HG03280 (cell line): Measurements from ENCODE around the gene NUCKS1.

ENCODE experiments used
- ATAC-seq: cut with Tn5 transposase; IDR thresholded peaks from one replicate; pipeline ENCODE4 v1.9.1; 2021; ENCODE audit warnings: mild to moderate bottlenecking, moderate library complexity; ENCODE audit not compliant: unreplicated experiment

NUCKS1 gene

GRCh38 chr1:205701891-205702290, 48.1 kb downstream of the NUCKS1 start:
- ATAC-seq: no peak

GRCh38 chr1:205701420-205701819, 48.6 kb downstream of the NUCKS1 start:
- no peak for ATAC-seq

- ATAC-seq: no peak
Observed at GRCh38 chr1:205700865-205701401, 49.0 kb downstream of the NUCKS1 start.

- no peak for ATAC-seq
Observed at GRCh38 chr1:205699416-205699815, 50.6 kb downstream of the NUCKS1 start.

- no peak for ATAC-seq
Observed at GRCh38 chr1:205698921-205699320, 51.1 kb downstream of the NUCKS1 start.

GRCh38 chr1:205693421-205693991, 56.5 kb downstream of the NUCKS1 start:
- ATAC-seq: no peak

GRCh38 chr1:205692423-205692822, 57.6 kb downstream of the NUCKS1 start:
- ATAC-seq: no peak

- ATAC-seq: no peak
Observed at GRCh38 chr1:205690122-205690756, 59.7 kb downstream of the NUCKS1 start.

- ATAC-seq: no peak
Observed at GRCh38 chr1:205689479-205689878, 60.5 kb downstream of the NUCKS1 start.

GRCh38 chr1:205688171-205689080, 61.6 kb downstream of the NUCKS1 start:
- ATAC-seq: no peak

GRCh38 chr1:205687242-205687641, 62.7 kb downstream of the NUCKS1 start:
- ATAC-seq: no peak

GRCh38 chr1:205681364-205681763, 68.6 kb downstream of the NUCKS1 start:
- ATAC-seq: no peak

- ATAC-seq: no peak
Observed at GRCh38 chr1:205680073-205680851, 69.7 kb downstream of the NUCKS1 start, which contains the start of gene SLC45A3. Gene SLC45A3, minus strand, starts transcription at chr1:205680509. Its CDS starts 15,853 bp downstream, at chr1:205664656.

- ATAC-seq: no peak
Observed at GRCh38 chr1:205678286-205679111, 71.5 kb downstream of the NUCKS1 start.

- no peak for ATAC-seq
Observed at GRCh38 chr1:205677167-205677566, 72.8 kb downstream of the NUCKS1 start.

- ATAC-seq: no peak
Observed at GRCh38 chr1:205676597-205676996, 73.4 kb downstream of the NUCKS1 start.

GRCh38 chr1:205676002-205676401, 74.0 kb downstream of the NUCKS1 start:
- ATAC-seq: no peak

- no peak for ATAC-seq
Observed at GRCh38 chr1:205675247-205675646, 74.7 kb downstream of the NUCKS1 start.

GRCh38 chr1:205672970-205673369, 77.0 kb downstream of the NUCKS1 start:
- no peak for ATAC-seq

GRCh38 chr1:205672395-205672889, 77.5 kb downstream of the NUCKS1 start:
- ATAC-seq: no peak
